ENCODE data around the gene UBR2.

- TF ChIP-seq, protein P1, sequence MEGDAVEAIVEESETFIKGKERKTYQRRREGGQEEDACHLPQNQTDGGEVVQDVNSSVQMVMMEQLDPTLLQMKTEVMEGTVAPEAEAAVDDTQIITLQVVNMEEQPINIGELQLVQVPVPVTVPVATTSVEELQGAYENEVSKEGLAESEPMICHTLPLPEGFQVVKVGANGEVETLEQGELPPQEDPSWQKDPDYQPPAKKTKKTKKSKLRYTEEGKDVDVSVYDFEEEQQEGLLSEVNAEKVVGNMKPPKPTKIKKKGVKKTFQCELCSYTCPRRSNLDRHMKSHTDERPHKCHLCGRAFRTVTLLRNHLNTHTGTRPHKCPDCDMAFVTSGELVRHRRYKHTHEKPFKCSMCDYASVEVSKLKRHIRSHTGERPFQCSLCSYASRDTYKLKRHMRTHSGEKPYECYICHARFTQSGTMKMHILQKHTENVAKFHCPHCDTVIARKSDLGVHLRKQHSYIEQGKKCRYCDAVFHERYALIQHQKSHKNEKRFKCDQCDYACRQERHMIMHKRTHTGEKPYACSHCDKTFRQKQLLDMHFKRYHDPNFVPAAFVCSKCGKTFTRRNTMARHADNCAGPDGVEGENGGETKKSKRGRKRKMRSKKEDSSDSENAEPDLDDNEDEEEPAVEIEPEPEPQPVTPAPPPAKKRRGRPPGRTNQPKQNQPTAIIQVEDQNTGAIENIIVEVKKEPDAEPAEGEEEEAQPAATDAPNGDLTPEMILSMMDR (IDR thresholded peaks at IDR 0.05) = no peak
- TF ChIP-seq EP300 (IDR thresholded peaks at IDR 0.05) = no peak
Measured at GRCh38 chr6:42619963-42620362, 56.1 kb downstream of the UBR2 start.

Data from tibial nerve (tissue), 4 donors.